GM23338 (cell line): ENCODE results near the gene LRRC3.

Experiments
- CTCF ChIP-seq, 2 experiments: fragments of 200-600 bp in 1 of 2; sonication (generic) in 1 of 2; conservative IDR thresholded peaks; 2 replicates each; pipeline versions ENCODE4 v1.5.1 to v1.6.1; 2016 to 2017; ENCODE audit warnings: antibody characterized with exemption in 2 of 2, low read depth in 2 of 2, mild to moderate bottlenecking in 2 of 2, moderate library complexity in 1 of 2
- EZH2 ChIP-seq: fragments of 200-600 bp; sonication (generic); IDR thresholded peaks from one replicate; pipeline ENCODE4 v1.8.0; 2017; ENCODE audit warnings: antibody characterized with exemption, mild to moderate bottlenecking, low read depth; ENCODE audit not compliant: unreplicated experiment
- POLR2AphosphoS5 ChIP-seq: IDR thresholded peaks from 2 replicates; pipeline ENCODE4 v1.6.1; 2016; ENCODE audit warnings: antibody characterized with exemption, low read depth

GRCh38 chr21:44480200-44481053, 25.1 kb downstream of the LRRC3 start:
- TF ChIP-seq EZH2, result no peak
- TF ChIP-seq CTCF (conservative IDR thresholded peaks at IDR 0.05; ENCODE audit: low read depth in 2 of 2), result no peak
- TF ChIP-seq POLR2AphosphoS5, result no peak
